ENCODE measurements around the gene MELK.

MELK gene

GRCh38 chr9:36665921-36666431 lies 93.3 kb downstream of the MELK start:
- TF ChIP-seq MAX (IDR thresholded peaks at IDR 0.05) (no peak), FOXM1 (IDR thresholded peaks at IDR 0.05; ENCODE audit: borderline replicate concordance, low read depth) (no peak), EGR1 (IDR thresholded peaks at IDR 0.05) (no peak), EP300 (IDR thresholded peaks at IDR 0.05; ENCODE audit: borderline replicate concordance) (no peak), CREB1 (IDR thresholded peaks at IDR 0.05; ENCODE audit: low read depth) (no peak), RAD21 (IDR thresholded peaks at IDR 0.05; ENCODE audit: low read depth) (no peak), NFIC (IDR thresholded peaks at IDR 0.05) (no peak), REST (IDR thresholded peaks at IDR 0.05; ENCODE audit: low read depth) (no peak), USF1 (IDR thresholded peaks at IDR 0.05) (no peak), TAF1 (IDR thresholded peaks at IDR 0.05; ENCODE audit: low read depth) (no peak), YY1 (IDR thresholded peaks at IDR 0.05; ENCODE audit: low read depth) (no peak), TCF12 (IDR thresholded peaks at IDR 0.05; ENCODE audit: low read depth) (no peak), ZBTB7A (IDR thresholded peaks at IDR 0.05; ENCODE audit: low read depth) (no peak), TEAD4 (IDR thresholded peaks at IDR 0.05) (no peak), CEBPB (IDR thresholded peaks at IDR 0.05) (no peak)

GRCh38 chr9:36671561-36671960 lies 98.9 kb downstream of the MELK start:
- TF ChIP-seq TCF12 (IDR thresholded peaks at IDR 0.05; ENCODE audit: low read depth) (no peak), NFIC (IDR thresholded peaks at IDR 0.05) (no peak), RAD21 (IDR thresholded peaks at IDR 0.05; ENCODE audit: low read depth) (no peak), TEAD4 (IDR thresholded peaks at IDR 0.05) (no peak), CREB1 (IDR thresholded peaks at IDR 0.05; ENCODE audit: low read depth) (no peak), TAF1 (IDR thresholded peaks at IDR 0.05; ENCODE audit: low read depth) (no peak), MAX (IDR thresholded peaks at IDR 0.05) (no peak), EGR1 (IDR thresholded peaks at IDR 0.05) (no peak), FOXM1 (IDR thresholded peaks at IDR 0.05; ENCODE audit: borderline replicate concordance, low read depth) (no peak), YY1 (IDR thresholded peaks at IDR 0.05; ENCODE audit: low read depth) (no peak), ZBTB7A (IDR thresholded peaks at IDR 0.05; ENCODE audit: low read depth) (no peak), CEBPB (IDR thresholded peaks at IDR 0.05) (no peak), REST (IDR thresholded peaks at IDR 0.05; ENCODE audit: low read depth) (no peak), EP300 (IDR thresholded peaks at IDR 0.05; ENCODE audit: borderline replicate concordance) (no peak), USF1 (IDR thresholded peaks at IDR 0.05) (no peak)

- no peak for TF ChIP-seq MAX (IDR thresholded peaks at IDR 0.05)
- TF ChIP-seq REST (IDR thresholded peaks at IDR 0.05; ENCODE audit: low read depth) = no peak
- TF ChIP-seq YY1 (IDR thresholded peaks at IDR 0.05; ENCODE audit: low read depth) = no peak
- TF ChIP-seq RAD21 (IDR thresholded peaks at IDR 0.05; ENCODE audit: low read depth) = no peak
- no peak for TF ChIP-seq NFIC (IDR thresholded peaks at IDR 0.05)
- TF ChIP-seq ZBTB7A (IDR thresholded peaks at IDR 0.05; ENCODE audit: low read depth) = no peak
- no peak for TF ChIP-seq TEAD4 (IDR thresholded peaks at IDR 0.05)
- no peak for TF ChIP-seq EP300 (IDR thresholded peaks at IDR 0.05; ENCODE audit: borderline replicate concordance)
Measured at GRCh38 chr9:36676091-36676490, 103.4 kb downstream of the MELK start.

GRCh38 chr9:36676778-36677485 lies 104.2 kb downstream of the MELK start:
- TF ChIP-seq RAD21 (IDR thresholded peaks at IDR 0.05; ENCODE audit: low read depth) = no peak
- TF ChIP-seq REST (IDR thresholded peaks at IDR 0.05; ENCODE audit: low read depth) = no peak
- no peak for TF ChIP-seq TAF1 (IDR thresholded peaks at IDR 0.05; ENCODE audit: low read depth)
- no peak for TF ChIP-seq EP300 (IDR thresholded peaks at IDR 0.05; ENCODE audit: borderline replicate concordance)
- TF ChIP-seq FOXM1 (IDR thresholded peaks at IDR 0.05; ENCODE audit: borderline replicate concordance, low read depth) = no peak
- TF ChIP-seq USF1 (IDR thresholded peaks at IDR 0.05) = no peak
- no peak for TF ChIP-seq TEAD4 (IDR thresholded peaks at IDR 0.05)
- TF ChIP-seq EGR1 (IDR thresholded peaks at IDR 0.05) = no peak
- no peak for TF ChIP-seq NFIC (IDR thresholded peaks at IDR 0.05)
- no peak for TF ChIP-seq YY1 (IDR thresholded peaks at IDR 0.05; ENCODE audit: low read depth)
- TF ChIP-seq TCF12 (IDR thresholded peaks at IDR 0.05; ENCODE audit: low read depth) = no peak
- TF ChIP-seq MAX (IDR thresholded peaks at IDR 0.05) = no peak
- no peak for TF ChIP-seq ZBTB7A (IDR thresholded peaks at IDR 0.05; ENCODE audit: low read depth)
- no peak for TF ChIP-seq CEBPB (IDR thresholded peaks at IDR 0.05)
- no peak for TF ChIP-seq CREB1 (IDR thresholded peaks at IDR 0.05; ENCODE audit: low read depth)
